SK-N-SH treated with all-trans-retinoic acid at 6 μM for 48 hours (cell line): Measurements from ENCODE around the gene SBDS.
"Not testable (repeated sequence)": the region's sequence is repeated elsewhere in the genome, so short reads cannot be mapped to it uniquely, and the experiment has no call there.

ENCODE experiments used
- ESRRG ChIP-seq: fragments of 250-450 bp; sonication (Bioruptor Pico); IDR thresholded peaks from 2 replicates; pipeline ENCODE4 v1.6.1; 2021; ENCODE audit warnings: mild to moderate bottlenecking
- GLIS3 ChIP-seq: fragments of 250-450 bp; sonication (Bioruptor Pico); IDR thresholded peaks from 2 replicates; pipeline ENCODE4 v1.5.0; 2020; ENCODE audit warnings: mild to moderate bottlenecking, moderate library complexity
- RARB ChIP-seq: fragments of 250-450 bp; sonication (Bioruptor Pico); IDR thresholded peaks from 2 replicates; pipeline ENCODE4 v1.8.0; 2021; ENCODE audit warnings: mild to moderate bottlenecking, moderate library complexity
- ZC3H10 ChIP-seq: fragments of 250-450 bp; sonication (Bioruptor Pico); IDR thresholded peaks from 2 replicates; pipeline ENCODE4 v1.5.1; 2021; ENCODE audit warnings: mild to moderate bottlenecking, moderate library complexity
- ZFP3 ChIP-seq: fragments of 250-450 bp; sonication (Bioruptor Pico); IDR thresholded peaks from 2 replicates; pipeline ENCODE4 v1.5.0; 2020; ENCODE audit warnings: mild to moderate bottlenecking, moderate library complexity
- ZNF565 ChIP-seq: fragments of 450-650 bp; formaldehyde crosslinking; conservative IDR thresholded peaks from 2 replicates; pipeline ENCODE4 v1.5.0; 2020; ENCODE audit warnings: low read depth, mild to moderate bottlenecking, moderate library complexity
- ZNF8 ChIP-seq: fragments of 450-650 bp; formaldehyde crosslinking; IDR thresholded peaks from 2 replicates; pipeline ENCODE4 v1.5.0; 2020; ENCODE audit warnings: mild to moderate bottlenecking, moderate library complexity
- TF ChIP-seq, protein P1 (sequence below): fragments of 250-450 bp; sonication (Bioruptor Pico); IDR thresholded peaks from 2 replicates; pipeline ENCODE4 v1.8.0; 2020; ENCODE audit warnings: mild to moderate bottlenecking, moderate library complexity, borderline replicate concordance
- TF ChIP-seq, protein P2 (sequence below): fragments of 250-450 bp; sonication (Bioruptor Pico); IDR thresholded peaks from 2 replicates; pipeline ENCODE4 v1.8.0; 2021; ENCODE audit warnings: low read depth, mild to moderate bottlenecking, moderate library complexity, borderline replicate concordance

DNA sequence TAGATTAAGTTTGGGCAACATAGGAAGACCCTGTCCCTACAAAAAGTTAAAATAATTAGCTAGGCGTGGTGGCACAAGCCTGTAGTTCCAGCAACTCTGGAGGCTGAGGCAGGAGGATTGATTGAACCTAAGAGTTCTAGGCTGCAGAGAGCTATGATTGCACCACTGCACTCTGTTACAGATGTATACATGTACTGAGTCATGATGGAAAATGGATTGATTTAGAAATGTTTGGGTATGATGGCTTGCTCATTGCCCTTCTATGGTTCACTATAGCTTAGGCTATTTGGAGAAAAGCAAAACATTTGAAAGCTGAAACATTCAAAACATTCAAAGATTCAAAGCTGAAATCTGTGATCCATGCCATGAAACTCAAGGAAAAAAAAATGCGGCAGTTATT, 16.4 kb downstream of the SBDS start:
- TF ChIP-seq, protein P1, sequence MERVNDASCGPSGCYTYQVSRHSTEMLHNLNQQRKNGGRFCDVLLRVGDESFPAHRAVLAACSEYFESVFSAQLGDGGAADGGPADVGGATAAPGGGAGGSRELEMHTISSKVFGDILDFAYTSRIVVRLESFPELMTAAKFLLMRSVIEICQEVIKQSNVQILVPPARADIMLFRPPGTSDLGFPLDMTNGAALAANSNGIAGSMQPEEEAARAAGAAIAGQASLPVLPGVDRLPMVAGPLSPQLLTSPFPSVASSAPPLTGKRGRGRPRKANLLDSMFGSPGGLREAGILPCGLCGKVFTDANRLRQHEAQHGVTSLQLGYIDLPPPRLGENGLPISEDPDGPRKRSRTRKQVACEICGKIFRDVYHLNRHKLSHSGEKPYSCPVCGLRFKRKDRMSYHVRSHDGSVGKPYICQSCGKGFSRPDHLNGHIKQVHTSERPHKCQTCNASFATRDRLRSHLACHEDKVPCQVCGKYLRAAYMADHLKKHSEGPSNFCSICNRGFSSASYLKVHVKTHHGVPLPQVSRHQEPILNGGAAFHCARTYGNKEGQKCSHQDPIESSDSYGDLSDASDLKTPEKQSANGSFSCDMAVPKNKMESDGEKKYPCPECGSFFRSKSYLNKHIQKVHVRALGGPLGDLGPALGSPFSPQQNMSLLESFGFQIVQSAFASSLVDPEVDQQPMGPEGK (CRISPR knock-in tag): not testable (repeated sequence)
- TF ChIP-seq, protein P2, sequence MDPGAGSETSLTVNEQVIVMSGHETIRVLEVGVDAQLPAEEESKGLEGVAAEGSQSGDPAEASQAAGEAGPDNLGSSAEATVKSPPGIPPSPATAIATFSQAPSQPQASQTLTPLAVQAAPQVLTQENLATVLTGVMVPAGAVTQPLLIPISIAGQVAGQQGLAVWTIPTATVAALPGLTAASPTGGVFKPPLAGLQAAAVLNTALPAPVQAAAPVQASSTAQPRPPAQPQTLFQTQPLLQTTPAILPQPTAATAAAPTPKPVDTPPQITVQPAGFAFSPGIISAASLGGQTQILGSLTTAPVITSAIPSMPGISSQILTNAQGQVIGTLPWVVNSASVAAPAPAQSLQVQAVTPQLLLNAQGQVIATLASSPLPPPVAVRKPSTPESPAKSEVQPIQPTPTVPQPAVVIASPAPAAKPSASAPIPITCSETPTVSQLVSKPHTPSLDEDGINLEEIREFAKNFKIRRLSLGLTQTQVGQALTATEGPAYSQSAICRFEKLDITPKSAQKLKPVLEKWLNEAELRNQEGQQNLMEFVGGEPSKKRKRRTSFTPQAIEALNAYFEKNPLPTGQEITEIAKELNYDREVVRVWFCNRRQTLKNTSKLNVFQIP (CRISPR knock-in tag): not testable (repeated sequence)
- not testable (repeated sequence) for TF ChIP-seq GLIS3 (CRISPR knock-in tag); ESRRG; ZNF8; ZNF565 (CRISPR knock-in tag); ZC3H10 (CRISPR knock-in tag); RARB; ZFP3
